NOMO-1 treated with dmso at 0.1 percent for 144 hours (cell line): ENCODE data around the gene YKT6.

Experiments
- DNase-seq: peaks from one replicate; lab custom pipeline; 2025; ENCODE audit not compliant: unreplicated experiment; lab: John Stamatoyannopoulos, UW

YKT6 gene

DNA sequence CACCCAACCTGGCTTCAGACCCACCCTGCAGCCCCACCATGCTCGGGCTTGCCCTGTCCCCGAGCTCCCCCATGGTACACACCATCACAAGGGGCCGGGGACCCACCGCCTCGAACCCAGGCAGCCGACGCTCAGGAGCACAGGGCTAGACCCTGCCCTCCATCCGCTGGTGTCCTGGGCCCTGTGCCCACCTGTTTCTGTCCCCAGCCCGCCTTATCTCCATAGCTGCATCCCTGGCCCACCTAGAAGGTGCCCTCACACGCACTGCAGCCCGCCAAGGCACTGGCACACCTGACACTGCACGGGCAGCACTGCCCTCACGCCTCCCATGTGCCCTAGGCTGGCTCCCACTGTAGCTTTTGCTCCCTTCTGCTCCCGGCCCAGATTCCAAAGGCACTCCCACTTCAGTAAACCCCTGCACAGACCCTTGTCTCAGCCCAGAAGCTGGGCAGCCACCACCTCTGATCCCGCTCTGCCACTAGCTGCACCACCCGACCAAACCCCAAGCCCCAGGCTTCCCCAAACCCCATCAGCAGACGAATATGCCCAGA, 17.1 kb downstream of the YKT6 start:
- no peak for DNase-seq

DNA sequence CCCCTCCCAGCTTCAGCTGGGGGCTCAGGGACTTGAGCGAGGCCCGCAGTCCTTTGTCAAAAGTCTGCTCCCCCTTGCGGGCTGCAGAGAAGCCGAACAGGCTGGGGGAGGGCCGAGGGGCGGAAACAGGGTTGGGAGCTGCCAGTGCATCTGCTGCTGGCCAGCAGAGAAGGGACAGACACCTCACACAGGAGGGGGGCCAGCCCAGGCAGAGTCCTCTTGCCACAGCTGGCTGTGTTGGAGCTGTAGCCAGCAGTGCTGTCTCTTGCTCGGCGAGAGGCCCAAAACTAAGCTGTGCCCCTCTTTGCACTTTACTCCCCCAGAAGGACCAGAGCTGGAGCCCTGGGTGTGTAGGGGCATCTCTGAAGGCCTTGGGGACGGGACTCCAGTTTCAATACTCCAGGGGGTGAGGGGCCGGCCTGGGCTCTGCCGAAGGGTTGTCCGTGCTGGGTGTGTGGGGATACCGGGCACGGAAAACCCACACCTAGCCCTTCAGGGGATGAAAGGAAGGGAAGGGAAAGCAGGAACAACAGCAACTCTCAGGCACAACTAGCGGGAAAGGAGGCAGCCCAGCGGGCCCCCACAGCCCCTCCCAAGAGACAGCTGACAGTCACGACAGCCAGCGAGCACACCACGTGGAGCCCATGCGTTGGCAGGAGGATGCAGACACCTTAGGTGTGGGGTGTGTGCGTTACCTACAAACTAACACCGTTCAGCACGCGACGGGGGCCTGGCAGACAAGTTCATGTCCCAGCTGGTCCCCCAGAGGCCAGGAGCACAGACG, 17.8 kb downstream of the YKT6 start:
- DNase-seq, result no peak

DNA sequence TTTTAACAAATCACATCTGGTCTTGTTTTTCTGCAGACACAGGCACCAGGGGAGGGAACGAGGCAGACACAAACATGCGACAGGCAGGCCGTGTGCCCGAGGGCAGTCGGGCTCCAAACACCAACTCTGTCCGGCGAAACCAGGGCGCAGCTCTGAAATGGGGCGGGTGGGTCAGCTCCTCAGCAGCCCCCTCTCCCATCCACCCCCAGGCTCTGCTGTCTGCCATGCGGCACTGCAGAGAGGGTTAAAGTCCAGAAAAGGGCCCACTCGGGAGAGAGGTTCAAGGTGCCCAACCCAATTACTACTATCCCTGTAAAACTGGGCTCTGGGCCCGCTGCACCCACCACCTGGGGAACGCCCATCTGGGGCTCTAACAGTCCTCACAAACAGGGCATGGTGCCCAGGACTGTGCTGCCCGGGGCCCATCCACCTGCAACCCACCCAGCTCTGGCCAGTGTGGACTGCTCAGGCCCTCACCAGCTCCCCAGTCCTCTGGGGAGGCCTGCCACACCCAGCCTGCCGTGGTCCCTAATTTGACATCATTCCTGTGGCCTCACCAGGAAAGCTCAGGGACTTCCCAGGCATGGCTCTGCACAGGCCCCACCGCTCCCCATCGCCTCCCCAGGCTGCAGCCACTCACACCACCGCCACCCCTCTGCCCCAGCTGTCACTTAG, 18.7 kb downstream of the YKT6 start:
- DNase-seq, result no peak

DNA sequence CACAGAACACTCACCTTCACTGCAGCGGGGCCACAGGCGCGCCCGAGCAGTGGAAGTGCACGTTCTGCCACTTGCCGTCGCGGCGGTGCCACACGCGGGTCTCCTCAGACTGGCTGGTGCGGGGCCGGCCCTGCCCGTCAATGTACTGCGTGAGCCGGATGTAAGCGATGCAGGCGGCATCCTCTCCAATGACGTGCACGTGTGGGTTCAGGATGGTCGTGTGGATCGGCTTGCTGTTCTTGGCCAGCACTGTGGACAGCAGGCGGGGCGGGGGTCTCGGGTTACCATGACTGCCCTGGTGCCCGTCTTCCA, 19.2 kb downstream of the YKT6 start:
- DNase-seq, result no peak

DNA sequence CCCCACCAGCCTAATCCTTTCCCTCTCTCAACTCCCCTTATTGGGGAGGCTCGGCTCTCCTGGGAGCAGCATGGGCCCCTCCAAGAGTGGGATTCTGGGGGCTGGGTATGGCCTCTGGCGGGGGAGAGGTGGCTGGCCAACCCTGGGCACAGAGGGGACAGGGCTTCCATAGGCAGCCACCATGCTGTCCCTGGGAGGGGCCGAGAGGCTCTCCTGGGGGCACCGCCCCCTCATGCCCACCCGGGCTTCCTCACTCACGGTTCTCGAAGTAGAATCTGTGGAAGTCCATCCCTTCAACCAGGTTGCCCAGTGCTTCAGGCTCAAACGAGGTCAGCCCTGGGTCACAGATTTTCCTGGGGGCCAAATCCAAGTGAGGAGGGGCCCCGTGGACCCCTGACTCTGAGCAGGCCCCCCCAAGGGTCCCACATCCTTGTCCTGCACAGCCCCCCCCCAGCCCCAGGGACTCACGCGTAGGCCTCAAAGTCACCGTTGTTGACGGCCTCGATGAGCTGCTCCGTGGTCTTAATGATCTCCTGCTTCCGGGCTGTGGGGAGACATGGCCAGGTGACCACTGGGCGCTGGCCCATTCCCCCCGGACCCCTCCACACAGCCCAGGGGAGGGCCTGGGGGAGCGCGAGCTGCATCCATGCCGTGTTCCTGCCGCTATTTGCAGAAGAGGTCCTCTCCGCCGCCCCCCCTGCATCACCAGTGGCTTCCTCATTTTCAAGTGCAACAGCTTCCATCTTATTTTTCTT, 19.8 kb downstream of the YKT6 start:
- no peak for DNase-seq

DNA sequence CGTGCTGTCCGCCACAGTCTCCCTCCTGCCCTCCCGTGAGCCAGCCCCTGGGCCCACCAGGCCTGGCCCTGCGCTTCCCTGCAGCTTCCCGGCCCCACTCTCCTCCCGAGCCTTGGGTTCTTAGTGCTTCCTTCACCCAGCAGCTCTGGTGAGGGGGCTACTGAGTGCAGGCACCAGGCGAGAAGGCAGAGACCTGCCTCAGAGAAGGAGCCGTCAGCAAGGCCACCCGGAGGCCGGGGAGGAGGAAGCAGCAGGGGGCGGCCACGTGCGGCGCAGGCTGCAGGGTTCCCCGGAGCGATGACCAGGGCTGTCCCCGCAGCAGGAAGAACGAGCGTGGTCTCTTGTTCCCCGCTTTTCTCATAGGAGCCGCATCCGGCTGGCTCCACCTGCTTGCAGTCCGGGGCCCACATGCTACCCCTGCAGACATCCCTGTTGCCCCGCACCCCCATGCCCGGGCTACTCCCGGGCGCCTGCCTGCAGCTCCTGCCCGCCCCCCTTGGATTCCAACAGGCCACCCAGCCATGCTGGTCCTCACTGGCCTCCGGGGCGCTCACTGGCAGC, 20.5 kb downstream of the YKT6 start:
- no peak for DNase-seq

DNA sequence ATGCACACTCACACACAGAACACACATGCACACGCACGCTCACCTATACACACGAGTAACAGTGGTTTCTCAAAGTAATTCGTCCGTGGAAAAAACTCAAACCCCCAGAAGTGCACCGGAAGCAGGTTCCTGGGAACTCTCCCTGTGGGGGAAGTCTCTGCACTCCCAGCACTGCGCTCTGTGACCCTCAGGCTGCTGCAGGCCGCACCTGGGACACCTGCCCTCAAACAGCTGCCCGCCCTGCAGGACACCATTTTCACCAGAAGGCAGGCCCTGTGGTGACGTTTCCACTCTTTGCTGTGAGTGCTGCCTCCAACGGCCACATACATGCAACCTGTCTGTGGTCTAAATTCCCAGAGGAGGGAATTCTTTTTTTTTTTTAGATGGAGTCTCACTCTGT, 21.3 kb downstream of the YKT6 start:
- no peak for DNase-seq

DNA sequence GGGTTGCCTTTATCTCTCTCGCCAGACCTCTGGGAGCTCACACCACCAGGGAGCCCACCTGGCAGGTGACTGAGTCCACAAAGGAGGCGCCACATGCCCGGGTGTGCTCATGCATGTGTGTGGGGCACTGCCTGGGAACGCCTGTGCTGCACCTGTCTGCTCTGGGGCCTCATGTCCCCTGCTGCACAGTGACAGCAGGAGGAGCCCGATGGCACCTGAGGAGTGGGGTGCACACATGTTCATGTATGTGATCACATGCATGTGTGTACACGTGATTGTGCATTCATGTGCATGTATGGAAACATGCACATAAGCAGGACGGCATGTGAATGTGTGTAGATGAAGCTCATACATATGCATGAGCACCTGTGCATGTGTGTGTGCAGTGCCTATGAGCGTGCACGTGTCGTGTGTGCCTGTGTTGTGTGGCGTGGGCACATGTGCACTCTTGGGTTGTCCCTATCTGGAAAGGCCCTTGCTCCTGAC, 22.0 kb downstream of the YKT6 start:
- DNase-seq, result no peak

DNA sequence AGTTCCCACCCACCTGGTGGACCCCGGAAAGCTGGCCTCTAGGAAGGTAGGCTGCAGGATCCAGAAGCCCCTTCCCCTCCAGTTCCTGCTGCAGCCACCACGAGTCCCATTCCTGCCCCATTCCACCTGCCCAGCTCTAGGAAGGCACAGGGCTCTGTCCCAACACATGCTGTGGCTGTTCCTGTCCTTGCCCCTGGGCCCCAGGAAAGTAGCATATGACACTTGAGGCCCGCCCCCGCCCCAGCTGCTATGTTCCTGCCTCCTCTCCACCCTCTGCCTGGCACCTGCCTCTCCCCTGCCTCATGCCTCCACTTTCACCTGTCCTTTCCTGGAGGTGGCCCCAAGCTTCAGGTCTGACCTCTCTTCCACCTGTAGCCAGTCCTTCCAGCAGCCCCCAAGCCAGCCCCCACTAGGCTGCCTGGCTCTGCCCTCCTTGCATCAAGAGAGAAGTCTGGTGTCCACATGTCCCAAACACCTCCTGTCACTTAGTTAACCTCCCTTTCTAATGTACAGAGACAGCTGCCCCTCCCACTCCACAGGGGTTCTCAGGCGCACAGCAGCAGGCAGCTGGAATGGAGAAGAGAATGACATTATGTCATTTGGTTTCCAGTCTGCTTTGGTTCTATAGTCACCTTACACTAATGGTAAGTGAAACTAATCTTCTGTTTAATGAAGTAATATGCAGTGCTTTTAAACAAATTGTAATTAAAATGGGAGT, 22.7 kb downstream of the YKT6 start:
- DNase-seq, result no peak

DNA sequence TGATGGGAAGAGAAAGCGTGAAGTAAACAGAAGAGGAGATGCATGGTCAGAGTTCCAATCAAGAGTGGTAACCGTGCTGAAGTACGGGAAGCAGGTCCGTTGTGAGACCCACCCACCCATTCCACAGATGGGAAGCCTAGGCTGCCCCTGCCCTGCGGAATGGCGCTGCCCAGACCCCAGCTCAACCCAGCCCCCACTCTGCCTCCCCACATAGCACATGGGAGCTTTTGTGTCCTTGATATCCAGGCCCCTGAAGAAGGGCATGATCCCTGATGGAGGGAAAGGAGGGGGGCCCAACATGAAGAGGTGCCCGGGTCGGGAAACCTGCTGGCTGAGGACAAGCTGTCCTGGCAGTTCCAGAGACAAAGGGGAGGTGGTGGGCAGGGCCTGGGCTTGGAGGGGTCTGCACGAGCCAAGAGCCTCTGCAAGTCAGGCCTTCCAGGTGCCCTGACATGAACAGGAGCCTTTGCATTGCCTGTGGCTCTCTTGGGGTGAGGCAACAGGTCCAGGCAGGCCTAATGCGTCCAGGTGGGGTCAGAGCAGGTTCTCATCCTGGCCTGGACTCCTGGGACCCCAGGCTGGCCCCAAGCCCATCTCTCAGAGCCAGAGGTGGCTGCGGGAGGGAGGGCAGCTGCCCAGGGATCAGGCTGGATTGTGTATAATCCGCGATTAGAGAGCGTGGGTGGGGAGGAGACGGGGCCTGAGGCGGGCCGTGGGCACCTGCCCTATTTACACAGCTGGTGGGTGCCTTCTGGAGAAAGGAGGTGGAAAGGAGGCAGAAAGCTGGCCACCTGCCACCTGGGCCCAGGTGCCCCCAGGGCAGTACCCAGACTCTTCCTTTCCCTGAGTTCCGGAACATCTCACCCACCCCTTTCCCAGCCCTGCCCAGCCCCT, 23.5 kb downstream of the YKT6 start:
- DNase-seq, result no peak

DNA sequence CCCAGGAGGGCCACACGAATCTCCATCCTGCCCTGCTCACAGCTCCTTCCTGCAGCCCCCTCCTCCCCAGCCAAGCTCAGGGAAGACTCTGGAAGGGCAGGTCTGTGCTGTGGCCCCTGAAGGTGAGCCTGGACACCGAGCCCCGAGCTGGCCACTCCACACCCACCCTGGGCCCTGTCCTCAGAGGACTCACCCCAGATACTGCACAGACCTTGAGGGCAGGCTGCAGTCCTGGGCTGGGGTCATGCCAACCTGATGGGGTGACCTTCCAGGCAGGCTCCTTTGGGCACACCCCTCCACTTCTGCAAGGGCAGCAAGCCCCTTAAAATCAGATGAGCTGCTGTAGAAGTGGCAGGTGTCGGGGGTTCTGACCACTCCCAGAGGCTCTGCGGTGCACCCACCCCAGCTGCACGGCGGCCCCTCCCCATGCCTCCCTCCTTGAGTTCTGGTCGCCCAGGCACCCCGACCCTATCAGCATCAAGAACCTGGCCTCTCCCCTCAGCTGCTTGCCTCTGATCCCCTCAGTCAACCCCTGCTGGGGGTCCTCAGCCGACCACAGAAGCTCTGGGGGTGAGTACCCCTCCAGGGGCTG, 24.3 kb downstream of the YKT6 start:
- no peak for DNase-seq

DNA sequence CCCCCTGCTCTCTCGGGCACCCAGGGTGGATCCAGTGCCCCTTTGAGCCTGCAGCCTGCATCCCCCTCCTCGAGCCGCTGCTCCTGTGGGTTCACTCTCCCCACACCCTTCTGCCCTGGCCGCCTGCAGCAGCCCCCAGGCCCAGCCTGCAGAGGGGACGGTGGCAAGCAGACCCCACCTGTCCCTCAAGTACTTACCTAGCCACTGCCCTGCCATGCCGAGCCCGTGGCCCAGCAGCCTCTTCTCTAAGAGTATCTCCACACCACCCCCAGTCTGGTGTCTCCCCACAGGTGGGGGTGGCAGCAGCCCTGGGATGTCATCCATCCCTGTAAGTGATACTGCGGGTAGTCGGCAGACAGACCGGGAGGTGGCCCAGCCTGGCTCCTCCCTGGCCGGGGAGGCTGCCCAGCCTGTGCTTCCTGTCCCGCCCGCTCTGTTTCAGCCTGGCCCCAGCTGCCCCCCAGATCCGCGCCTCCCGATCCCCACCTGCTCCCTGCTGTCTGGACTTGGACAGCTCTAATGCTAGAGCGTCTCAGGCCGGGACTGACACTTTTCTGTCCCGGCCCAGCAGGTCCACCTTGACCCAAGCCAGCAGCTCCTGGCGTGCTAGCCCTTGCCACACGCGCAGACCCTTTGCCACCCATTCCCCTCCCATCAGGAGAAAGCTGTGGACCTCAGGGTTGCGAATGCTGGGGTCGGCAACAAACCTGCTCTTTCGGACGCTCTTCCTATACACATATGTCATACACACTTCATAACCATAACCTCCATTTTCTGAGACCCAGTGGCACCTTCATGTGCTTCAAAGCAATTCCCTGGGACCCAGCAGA, 25.0 kb downstream of the YKT6 start:
- no peak for DNase-seq

DNA sequence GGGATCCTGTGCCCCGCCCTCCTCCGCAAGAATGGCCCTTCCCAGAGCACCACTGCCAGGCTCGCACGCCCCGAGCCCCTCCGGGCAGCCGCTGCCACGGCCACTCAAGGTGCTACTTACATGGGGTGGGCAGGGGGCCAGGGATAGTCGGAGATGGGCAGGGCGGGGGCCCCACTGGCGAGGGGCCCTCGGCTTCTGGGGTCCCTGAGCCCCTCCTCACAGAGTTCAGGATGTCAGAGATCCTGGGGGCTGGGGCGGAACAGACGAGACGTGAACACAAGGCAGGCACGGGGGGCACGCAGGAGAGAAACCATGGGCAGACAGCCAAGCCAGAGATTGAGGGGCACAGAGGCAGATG, 25.6 kb downstream of the YKT6 start:
- no peak for DNase-seq

DNA sequence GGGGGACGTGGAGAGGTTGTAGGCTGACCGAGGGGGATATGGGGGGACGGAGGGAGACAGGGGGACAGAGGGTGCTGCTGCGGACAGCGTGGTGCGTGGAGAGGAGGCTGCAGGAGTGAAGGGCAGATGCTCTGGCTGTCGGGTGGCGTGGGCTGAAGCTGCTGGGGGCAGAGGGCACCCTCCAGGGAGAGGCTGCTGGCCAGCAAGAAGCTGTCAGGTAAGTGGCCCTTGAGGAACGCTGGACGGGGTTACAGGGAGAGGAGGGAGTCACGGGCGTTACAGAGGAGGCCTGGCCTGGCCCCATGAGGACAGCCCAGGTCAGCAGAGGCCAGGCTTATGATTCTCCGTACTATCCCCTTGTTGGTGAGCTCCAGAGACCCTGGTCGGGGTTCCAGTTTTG, 27.1 kb downstream of the YKT6 start:
- no peak for DNase-seq

DNA sequence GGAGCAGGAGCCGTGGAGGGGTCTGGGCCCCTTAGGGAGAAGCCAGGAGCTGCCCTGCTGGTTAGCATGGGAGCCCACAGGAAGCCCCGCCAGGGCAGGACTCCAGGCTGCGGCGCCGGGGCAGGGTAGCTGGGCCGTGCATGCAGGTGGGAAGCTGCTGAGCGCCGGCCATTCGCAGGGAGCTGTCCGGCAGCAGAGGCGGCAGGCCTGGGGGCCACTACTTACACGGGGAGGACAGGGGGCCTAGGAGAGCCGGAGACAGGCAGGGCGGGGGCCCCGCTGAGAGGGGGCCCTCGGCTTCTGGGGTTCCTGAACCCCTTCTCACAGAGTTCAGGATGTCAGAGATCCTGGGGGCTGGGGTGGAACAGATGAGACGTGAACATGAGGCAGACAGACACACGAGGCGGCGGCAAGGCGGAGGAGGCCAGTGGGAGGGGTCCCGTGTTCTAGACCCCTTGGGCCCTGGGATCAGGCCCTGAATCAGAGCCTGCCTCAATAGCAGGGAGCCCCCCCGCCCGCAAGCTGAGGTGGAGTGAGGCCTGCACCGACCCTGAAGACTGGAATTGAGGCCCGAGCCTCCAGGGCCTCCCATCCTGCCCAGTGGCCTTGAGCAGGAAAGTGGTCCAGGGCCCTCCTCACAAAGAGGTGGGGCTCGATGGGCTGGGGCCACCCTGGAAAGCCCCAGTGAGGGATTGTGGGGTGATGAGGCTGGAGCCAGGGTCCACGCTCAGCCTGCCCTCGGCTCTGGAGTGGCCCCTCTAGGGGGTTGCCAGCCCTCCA, 28.0 kb downstream of the YKT6 start:
- DNase-seq, result no peak

DNA sequence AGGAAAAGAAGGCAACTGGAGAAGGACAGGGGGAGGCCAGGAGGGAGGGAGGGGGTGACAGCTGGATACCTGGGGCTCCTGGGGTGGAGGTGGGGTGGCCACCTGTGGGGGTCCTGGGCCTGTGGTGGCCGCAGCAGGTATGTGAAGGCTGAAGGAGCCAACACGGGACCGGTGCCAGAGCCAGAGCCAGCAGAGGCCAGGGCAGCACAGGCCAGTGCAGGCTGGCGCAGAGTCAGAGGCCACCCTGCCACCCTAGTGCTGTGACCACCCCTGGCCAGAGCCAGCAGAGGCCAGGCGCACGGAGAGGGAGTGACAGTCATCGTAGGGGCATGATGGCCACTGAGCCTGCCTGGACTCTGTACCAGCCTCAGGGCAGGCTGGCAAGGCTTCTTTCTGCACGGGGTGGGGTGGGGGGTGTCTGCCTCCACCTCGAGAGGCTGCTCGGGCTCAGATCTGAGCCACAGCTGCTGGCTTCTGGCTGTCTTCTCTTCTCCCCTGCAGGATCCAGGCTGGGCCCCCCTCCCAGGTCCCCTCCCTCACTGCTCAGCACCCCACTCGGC, 28.8 kb downstream of the YKT6 start:
- DNase-seq, result no peak

DNA sequence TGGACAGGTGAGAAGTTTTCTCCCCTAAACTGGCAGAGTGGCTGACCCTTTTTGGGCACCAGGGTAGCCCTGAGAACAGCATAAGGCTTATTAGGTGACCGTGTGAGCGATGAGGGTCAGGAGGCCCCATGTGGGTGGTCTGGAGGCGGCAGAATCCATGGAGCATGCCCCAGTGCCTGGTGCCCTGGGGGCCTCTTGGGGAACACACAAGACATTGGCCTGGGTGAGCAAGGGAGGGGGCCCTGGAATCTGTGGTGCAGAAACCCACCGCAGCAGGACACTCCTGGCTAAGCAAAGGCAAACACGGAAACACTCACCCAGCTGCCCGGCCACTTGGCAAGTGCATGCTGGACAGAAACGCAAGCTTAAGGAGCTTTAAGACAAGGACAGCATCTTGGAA, 29.5 kb downstream of the YKT6 start:
- no peak for DNase-seq

DNA sequence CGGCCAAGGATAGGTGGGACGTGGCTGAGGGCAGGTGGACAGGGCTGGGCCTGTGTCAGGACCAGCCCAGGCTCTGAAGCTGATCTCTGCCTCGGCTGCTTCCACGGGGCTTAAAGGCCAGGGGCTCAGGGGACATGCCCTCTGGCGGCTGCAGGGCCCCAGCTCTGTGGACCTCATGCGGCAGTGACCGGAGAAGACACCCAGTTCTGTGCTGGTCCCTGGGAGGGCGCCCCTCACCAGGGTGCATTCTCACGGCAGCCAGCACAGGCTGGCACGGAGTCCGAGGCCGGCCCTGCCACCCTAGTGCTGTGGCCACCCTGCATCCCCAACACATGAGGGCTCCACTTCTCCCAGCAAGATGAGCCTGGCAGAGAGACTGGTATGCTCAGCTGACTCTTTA, 30.3 kb downstream of the YKT6 start:
- no peak for DNase-seq
